Activated CD8-positive, alpha-beta memory T cell treated with anti-CD3 and anti-CD28 coated beads, Interleukin-2, amount 50 U/mL, for 1 hour (primary cell): ENCODE measurements around the gene SLC9A6.
"Not testable (repeated sequence)": the region's sequence is repeated elsewhere in the genome, so short reads cannot be mapped to it uniquely, and the experiment has no call there.

Source experiments
- DNase-seq: peaks from one replicate; pipeline ENCODE4 v3.0.0-alpha.2; 2020; ENCODE audit errors: extremely low read depth

Gene SLC9A6

GRCh38 chrX:136063340-136064079, 78.3 kb downstream of the SLC9A6 start:
- DNase-seq: no peak

GRCh38 chrX:136064661-136065043, 79.4 kb downstream of the SLC9A6 start:
- DNase-seq: no peak

DNA sequence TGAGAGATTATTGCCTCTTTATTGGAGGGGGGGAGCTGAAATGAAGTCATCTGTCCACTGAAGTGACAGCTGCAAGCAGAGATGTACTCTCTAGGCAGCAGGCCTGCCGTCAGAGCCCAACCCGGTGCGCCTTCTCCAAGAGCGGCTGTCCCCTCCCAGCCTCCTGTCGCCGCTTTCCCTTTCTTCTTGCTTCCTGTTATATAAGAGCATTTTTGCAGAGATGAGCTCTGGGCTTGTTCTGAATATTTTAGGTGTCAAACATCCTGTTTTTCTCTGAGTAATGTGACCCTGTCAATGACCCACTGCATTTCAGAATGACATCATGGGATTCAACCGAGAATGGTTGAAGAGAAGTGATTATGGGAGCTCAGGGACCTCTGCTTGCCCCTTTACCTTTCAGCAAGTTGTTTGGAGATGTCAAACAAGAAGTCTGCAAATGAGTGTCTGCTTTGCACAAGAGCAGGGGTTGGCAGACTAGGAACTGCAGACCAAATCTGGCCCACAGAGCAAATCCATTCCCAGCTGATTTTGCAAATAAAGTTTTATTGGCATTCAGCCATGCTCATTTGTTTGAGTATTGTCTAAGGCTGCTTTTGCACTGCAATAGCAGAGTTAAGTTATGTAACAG, 79.9 kb downstream of the SLC9A6 start:
- DNase-seq: no peak

DNA sequence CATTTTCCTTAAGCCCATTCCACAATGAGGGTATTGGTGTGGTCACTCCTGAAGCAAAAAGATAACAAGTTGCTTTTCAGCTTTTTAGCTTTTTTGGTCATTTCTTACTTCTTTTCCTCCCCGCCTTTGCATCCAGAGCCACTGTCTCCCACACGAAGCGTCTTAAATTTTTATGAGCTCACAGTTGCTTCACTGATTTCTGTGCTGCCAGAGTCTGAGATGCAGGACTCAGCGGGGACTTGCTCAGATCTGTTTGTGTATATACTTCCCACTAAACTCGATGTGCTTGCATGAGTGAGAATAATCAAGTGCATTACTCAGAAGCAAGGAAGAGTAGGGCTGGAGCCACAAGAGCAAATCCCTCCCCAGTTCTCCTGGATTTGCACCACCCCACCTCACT, 81.9 kb downstream of the SLC9A6 start:
- DNase-seq: no peak

- DNase-seq: no peak
These were observed 82.7 kb downstream of the SLC9A6 start for GRCh38 chrX:136067966-136068365.

- no peak for DNase-seq
These were observed 91.7 kb downstream of the SLC9A6 start for GRCh38 chrX:136076942-136077341.

DNA sequence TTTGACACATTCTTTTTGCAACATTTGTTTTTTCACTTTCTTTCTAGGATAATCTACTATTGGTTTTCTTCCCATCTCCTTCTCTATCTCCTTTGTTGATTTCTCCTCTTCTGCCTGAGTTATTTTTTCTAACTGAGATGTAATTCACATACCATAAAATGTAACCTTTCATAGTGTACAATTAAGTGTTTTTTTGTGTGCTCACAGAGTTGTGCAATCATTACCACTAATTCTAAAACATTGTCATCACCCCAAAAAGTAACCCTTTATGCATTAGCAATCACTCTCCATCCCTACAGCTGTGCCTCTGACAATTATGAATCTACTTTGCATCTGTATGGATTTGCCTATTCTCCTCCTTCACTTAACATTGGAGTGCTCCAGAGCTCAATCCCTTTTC, 95.5 kb downstream of the SLC9A6 start:
- DNase-seq: no peak

DNA sequence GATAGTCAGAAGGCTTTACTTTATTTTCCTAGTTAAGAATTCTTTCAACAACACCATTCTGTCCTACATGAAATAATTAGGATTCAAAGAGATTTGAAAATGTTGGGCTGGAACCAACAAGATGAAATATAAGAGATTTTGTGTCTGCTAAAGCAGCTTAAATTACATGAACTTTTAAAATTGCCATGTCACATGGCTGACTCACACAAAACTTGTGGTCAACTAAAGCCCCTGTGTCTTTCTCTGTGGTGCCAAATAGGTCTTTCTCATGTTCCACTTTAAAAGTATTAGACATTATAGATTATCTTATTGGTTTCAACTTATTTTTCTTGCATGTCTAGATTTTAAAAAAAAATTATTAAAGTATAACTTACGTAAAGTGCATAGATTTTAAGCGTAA, 101.3 kb downstream of the SLC9A6 start:
- DNase-seq: no peak

DNA sequence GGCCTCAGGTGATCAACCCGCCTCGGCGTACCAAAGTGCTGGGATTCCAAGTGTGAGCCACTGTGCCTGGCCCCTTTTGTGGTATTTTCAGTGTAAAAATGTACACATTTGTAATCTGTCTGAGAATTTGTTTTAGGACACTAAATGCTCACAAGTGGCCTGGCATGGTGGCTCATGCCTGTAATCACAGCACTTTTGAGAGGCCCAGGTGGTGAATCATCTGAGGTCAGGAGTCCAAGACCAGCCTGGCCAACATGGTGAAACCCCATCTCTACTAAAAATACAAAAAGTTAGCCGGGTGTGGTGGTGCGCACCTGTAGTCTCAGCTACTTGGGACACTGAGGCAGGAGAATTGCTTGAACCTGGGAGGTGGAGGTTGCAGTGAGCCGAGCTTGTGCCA, 106.7 kb downstream of the SLC9A6 start:
- not testable (repeated sequence) for DNase-seq

DNA sequence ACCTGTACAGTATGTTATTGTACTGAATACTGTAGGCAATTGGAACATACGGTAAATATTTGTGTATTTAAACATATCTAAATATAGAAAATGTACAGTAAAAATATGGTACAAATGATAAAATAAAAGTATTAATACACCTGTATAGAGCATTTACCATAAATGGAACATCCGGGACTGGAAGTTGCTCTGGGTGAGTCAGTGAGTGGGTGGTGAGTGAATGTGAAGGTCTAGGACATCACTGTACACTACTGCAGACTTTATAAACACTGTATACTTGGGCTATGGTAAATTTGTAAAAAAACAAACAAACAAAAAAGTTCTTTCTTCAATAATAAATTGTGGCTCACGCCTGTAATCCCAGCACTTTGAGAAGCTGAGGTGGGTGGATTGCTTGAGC, 109.7 kb downstream of the SLC9A6 start:
- DNase-seq: no peak
